Superior temporal gyrus (tissue), 1 donor: ENCODE data around the gene DGKD.
"Not testable (repeated sequence)": the region's sequence is repeated elsewhere in the genome, so short reads cannot be mapped to it uniquely, and the experiment has no call there.

Experiments used
- DNase-seq: peaks from one replicate; pipeline ENCODE4 v3.0.0-alpha.2; 2016; ENCODE audit errors: extremely low spot score

Gene DGKD

GRCh38 chr2:233384811-233385488, 30.7 kb downstream of the DGKD start:
- DNase-seq = no peak

- DNase-seq = no peak
Measured at GRCh38 chr2:233385489-233386044, 31.3 kb downstream of the DGKD start.

GRCh38 chr2:233386382-233387041, 32.2 kb downstream of the DGKD start:
- no peak for DNase-seq

GRCh38 chr2:233387225-233387624, 32.9 kb downstream of the DGKD start:
- peak; percentile 53 for DNase-seq

GRCh38 chr2:233387667-233388528, 33.6 kb downstream of the DGKD start:
- peak; percentile 92 for DNase-seq

GRCh38 chr2:233389601-233390125, 35.4 kb downstream of the DGKD start:
- DNase-seq = no peak

- no peak for DNase-seq
Measured at GRCh38 chr2:233395687-233396086, 41.4 kb downstream of the DGKD start.

GRCh38 chr2:233396726-233397665, 42.7 kb downstream of the DGKD start:
- not testable (repeated sequence) for DNase-seq

GRCh38 chr2:233399306-233400225, 45.3 kb downstream of the DGKD start:
- DNase-seq = no peak

- no peak for DNase-seq
Measured at GRCh38 chr2:233400341-233400740, 46.0 kb downstream of the DGKD start.

GRCh38 chr2:233400961-233401360, 46.7 kb downstream of the DGKD start:
- no peak for DNase-seq

- DNase-seq = no peak
Measured at GRCh38 chr2:233402346-233402745, 48.1 kb downstream of the DGKD start.

- DNase-seq = no peak
Measured at GRCh38 chr2:233402789-233403188, 48.5 kb downstream of the DGKD start.

- DNase-seq = no peak
Measured at GRCh38 chr2:233404222-233404621, 49.9 kb downstream of the DGKD start.

GRCh38 chr2:233406865-233407264, 52.6 kb downstream of the DGKD start:
- DNase-seq = no peak

GRCh38 chr2:233407771-233408181, 53.5 kb downstream of the DGKD start:
- no peak for DNase-seq

GRCh38 chr2:233408366-233409285, 54.3 kb downstream of the DGKD start:
- no peak for DNase-seq

- peak; percentile 37 for DNase-seq
Measured at GRCh38 chr2:233409286-233409991, 55.1 kb downstream of the DGKD start.
